GM03348 (cell line): ENCODE data around the gene OR6V1.

Source experiments
- DNase-seq: peaks from one replicate; pipeline ENCODE4 v3.0.0; 2012; ENCODE audit warnings: low spot score

OR6V1 gene, protein sequence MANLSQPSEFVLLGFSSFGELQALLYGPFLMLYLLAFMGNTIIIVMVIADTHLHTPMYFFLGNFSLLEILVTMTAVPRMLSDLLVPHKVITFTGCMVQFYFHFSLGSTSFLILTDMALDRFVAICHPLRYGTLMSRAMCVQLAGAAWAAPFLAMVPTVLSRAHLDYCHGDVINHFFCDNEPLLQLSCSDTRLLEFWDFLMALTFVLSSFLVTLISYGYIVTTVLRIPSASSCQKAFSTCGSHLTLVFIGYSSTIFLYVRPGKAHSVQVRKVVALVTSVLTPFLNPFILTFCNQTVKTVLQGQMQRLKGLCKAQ

DNA sequence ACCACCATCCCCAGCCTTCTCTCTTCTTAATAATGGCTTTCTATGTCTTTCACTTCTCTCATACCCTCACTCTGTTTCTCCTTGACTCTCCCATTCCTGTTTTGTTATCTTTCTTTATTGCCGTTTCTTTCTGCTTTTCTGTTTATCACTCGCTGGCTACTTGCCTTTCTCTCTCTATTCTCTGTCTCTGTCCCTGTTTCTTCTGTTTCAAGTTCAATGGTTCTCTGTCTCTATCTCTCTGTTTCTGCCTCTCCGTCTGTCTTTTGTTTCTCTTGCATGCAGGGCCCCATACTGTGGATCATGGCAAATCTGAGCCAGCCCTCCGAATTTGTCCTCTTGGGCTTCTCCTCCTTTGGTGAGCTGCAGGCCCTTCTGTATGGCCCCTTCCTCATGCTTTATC lies at the start of gene OR6V1:
Gene OR6V1, plus strand, starts transcription at position 301 of the 400 bp plus-strand sequence. Its CDS starts 0 bp downstream, at position 301.
- no peak for DNase-seq

DNA sequence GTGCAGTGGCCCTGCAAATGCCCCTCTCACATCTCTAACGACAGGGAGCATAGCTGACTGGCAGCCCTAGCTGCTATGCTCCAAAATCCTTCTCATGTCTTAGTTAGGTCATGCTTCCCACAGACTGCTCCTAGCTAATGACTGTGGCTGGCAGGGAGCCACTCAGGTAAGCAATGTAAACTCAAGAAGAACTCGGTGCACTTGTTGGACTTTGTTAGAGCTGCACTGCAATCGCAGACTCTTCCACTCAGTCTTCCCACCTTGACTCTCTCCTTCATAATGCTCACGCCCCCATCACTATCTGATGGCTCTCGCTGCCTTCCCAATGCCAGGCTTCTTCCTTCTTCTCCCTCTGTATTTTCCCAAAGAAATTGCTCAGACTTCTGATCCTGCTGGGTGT lies 49.2 kb upstream of the OR6V1 start:
- no peak for DNase-seq

DNA sequence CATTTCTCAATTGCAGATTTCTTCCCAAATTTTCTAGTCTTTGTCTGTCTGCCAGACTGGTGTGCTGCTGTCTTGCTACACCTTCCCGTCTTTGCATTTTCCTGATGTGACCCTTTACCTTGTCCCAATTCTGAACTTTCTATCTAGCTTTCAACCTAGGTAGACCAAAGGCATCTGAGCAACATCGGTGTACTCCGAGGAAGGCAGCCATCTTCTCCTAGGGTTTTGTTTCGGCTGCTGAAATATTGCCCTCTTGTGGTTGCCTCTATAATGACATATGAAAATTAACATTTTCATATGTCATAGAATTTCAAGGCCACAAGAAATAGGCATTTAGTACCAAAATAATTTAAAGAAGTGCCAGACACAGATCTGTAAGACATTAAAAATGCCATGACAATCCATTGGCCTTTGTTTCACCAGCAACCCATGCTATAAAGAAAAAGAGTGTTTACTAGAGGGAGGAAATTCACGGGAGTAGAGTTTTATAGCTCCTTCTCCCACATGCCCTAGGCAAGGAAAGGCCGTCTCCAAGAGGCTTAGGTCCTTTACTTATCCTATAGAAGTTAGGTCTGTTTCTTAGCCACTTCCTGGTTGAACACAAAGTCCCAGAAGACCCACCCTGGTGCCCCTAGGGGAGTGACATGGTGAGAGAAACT lies 48.6 kb upstream of the OR6V1 start:
- DNase-seq: peak; percentile 62

DNA sequence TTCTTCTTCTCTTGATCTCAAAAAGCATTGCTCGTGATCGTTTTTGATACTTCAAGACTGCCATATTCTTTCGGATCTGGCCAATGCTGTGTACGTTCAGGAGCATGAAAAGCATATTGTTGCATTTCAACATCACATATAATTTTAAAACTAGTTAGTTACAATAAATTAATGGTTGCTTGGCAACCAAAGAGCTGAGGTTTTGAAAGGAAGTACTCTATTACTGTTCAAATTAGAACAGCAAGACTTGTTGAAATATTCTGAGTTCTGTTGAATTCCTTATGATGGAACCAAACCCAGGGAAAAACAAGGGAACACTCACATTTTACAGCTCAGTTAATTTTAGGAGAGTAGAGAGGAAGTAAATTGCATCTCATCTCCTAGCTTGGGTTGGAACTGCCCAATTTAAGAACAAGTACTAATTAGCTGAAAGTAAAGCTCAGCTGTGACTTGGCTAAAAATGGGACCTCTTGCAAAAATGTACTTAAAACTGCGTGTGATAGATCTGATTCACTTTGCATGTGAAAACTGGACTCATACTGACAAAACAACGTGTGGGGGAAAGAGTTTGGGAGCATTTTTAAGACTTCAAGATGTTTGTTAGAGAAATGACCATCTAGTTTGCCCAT lies 46.4 kb upstream of the OR6V1 start:
- DNase-seq: no peak

DNA sequence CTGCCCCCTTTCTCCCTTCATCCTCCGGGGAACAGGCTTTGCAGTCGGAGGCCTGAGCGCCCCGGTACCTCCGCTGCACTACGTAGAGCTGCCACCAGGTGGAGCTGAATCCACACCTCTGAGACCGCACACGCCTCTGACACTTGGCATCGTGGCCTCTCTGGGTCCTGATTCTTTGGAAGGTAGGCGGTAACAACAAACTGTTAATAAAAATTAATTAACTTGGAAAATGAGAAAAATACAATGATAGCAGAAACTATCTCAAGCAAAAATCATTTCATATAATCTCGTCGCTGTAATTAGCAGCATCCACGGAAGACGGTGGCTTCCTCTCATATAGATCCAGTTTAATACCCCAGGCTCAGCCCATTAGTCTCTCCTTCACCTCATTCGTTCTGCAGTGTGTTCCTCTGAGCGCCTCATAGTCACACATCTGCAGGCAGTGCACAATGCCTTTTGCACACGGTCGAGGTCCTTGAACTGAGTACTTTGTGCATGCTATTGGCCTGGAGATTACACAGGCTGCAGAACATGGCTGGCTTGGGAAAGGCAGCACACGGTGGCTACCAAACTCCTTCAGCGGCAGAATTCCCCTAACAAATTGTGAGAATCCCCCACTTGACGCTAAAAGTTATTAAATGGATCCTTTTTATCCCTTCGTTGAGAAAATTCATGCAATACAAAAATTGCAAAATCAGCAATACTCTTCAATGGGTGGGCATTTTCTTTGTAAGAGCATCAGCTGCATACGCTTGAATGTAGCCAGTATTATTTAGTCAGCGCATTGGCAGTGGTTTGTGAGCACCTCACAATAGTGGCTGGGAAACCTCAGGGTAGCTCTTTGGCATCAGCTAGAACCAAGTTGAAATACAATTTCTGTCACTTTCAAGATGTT lies 43.9 kb upstream of the OR6V1 start:
- DNase-seq: peak; percentile 86

DNA sequence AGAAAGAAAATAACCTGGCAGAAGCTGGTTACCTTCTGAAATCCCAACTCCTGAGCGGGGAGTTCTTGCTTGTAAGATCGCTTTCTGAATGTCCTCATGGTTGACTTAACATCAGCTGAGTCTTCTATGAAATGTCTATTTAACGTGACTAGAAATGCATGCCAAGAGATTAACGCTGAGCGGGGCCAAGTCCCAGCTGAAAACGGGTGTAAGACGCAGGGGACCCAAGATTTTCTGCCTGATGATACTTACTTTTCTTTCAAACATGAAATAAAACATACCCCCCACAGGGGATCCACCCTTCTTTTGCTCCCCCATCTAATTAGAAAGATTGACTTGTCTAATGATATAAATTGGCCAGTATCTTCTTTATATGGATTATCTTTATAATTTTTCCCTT lies 40.1 kb upstream of the OR6V1 start:
- DNase-seq: no peak

DNA sequence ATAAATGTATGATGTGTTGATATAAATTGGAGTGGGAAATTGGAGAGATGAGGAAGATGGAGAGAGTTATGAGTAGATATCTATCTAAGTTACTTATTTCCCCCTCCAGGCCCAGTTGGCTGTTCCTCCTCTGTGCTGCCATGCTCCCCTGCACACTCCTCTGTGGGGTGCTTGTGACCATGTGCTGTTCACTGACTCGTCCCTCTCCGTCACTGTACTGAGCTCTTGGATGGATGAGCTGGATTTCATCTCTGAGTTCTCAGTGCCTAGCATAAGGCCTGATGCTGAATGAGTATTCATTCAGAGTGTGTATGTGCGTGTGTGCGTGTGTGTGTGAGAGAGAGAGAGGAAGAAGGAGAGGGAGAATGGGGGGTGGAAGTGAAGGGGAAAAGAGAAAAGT lies 39.7 kb upstream of the OR6V1 start:
- DNase-seq: no peak

DNA sequence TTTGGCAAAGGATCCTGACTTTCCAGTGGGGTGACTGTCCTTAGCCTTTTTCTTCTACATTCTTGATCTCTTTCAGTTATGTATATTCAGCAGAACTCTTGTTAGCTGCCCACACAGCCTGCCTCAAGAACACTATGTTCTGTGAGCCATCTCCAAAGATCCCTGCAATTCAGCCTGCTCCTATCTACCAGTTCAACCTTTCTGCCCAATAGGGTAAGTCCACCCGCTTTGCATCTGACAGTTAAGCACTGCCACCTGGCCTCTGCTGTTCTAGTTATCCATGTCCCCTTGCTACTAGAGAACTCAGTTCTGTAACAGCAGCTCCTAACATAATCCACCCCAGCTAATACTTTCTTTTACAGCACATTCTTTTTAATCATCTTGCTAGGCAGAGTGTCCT lies 38.7 kb upstream of the OR6V1 start:
- DNase-seq: peak; percentile 11

DNA sequence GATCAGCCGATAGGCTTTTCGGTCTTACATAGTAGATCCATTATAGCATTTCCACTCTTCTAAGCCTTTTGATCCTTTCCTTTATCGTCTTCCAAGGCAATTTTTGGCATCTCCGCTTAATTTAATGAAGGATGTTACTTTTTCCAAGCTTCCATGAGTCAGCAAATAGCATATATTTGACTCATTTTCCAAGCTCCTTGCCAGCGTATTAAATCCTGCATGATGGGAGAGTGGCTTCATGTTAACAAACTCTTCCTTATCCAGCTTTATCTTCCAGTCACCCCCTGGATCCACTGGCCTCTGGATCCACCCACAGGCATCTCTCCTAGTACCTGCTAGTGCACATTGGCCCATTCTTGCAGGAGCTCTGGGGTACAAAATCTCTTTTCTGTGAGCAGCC lies 38.2 kb upstream of the OR6V1 start:
- peak; percentile 58 for DNase-seq

DNA sequence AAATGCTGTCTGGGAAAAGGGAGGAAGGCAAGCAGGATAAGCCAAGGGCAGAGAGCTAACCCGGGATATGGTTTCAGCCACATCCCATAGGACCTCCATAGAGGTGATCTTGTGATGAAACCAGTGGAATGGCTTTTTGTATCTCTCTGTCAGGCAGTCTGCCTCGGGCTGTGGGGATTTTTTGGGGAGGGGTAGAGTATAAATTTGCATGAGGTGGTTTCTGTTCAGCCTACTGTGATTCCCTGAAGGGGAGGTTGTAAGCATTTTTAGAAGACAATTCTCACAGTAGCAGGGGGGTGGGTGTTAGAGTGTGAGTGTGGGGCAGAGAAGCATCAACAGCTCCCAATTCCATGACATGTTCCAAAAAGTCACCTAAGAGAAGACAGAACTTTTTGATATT lies 37.1 kb upstream of the OR6V1 start:
- no peak for DNase-seq

DNA sequence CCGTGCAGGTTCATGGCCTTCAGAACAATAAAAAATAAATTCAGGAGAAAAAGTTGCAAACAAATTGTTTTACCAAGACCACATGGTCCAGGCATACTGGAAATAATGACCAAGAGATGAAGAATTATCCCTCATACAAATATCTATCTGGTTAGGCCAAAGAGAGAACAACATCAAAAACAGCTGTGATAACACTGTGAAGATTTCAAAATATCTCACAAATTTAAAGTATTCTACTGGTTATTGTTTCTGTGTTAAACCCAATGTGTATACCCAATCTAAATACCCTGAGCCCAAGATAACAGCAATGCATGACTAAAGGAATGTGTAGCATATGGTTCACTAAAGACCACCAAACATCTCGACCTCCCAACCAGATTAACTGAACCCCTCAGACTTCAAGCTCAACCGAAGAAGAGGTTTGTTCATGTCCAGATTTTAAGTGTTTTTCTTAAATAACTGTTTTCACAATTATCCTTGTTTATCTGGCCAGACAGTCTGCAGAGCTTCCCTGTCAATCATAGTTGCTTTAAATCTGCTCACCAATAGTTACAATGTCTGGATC lies 36.1 kb upstream of the OR6V1 start:
- peak; percentile 51 for DNase-seq

DNA sequence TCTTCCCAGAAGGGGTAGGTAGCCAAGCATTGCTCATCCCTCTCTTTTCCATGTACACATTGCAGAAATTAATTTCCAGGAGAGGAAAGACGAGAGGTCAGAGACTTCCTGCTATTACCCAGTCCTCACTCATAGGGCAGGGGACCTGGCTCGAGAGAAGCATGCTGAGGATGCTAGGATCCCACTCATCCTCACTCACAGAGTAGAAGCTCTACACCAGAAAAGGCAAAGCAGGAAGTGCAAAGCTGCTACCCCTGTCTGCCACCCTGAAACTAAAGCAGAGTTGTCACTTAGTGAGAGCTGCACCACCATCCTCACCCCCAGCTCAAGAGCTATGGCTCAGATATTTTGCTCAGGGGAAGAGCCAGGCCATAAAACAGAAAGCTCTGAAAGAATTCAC lies 35.1 kb upstream of the OR6V1 start:
- DNase-seq: no peak

DNA sequence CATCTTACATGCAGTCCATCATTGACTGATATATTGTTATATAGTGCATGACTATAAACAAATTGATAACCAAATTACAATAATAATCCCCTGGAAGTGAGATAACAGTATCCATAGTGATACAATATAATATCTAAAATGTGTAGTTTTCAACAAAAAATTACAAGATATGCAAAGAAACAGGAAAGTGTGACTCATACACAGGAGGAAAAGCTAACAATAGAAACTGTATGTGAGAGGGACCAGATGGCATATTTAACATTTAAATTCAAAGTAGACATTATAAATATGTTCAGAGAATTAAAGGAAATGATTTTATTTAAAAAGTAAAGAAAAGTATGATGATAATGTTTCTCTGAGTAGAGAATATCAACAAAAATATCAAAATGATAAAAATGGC lies 33.2 kb upstream of the OR6V1 start:
- DNase-seq: no peak

DNA sequence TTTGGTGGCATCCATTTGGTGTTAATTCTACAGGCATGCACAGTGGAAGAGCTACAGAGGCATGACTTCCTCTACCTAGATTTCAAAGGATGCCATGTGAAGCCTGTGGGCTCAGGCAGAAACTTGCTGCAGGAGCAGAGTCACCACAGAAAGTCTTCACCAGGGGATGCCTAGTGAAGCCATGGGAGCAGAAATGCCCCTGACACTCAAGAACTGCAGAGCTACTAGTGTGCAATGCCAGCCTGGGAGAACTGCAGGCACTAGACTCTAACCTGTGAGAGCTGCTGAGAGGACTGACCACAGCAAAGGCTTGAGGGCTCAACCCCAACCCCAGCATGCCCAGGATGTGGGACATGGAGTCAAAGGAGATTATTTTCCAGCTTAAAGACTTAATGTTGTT lies 29.1 kb upstream of the OR6V1 start:
- DNase-seq: no peak

DNA sequence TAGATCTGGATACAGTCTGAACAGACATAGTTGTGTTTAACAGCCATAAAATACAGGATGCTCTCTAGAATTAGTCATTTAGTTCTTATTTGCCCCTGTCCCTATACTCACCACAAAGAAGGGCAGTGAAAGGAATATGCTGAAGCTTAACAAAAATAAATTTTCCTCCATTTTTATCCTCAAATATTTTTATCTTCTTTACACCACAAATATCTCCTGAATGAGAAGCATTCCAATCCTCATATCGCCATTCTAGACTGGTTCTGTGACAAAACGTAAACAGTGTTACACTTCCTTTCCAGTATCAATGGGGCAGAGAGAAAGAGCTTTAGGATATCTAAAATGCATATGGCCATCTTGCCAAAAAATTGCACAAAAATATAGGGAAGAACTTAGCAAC lies 26.8 kb upstream of the OR6V1 start:
- DNase-seq: no peak

DNA sequence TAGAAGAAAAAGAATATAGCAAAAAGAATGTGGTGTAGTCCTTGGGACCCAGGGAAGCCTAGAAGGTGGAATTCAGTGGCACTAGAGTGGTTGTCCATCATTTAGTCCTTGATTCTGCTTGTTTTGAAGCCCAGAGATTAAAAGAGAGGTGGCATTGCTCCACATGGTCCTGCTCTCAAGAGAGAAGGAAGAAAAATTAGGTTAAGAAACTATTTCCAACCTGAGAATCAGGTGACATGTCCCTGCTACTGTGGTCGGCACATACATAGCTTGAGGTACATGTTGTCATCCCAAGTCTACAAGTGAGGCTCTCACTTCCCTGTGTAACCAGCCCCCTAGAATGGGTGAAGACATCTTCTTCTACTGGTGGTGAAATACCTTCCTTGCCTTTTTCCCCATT lies 25.1 kb upstream of the OR6V1 start, which contains the start of gene OR9A2:
Gene OR9A2, minus strand, starts transcription at position 101 of the 400 bp plus-strand sequence. Its CDS starts 0 bp downstream, at position 101.
- DNase-seq: no peak

DNA sequence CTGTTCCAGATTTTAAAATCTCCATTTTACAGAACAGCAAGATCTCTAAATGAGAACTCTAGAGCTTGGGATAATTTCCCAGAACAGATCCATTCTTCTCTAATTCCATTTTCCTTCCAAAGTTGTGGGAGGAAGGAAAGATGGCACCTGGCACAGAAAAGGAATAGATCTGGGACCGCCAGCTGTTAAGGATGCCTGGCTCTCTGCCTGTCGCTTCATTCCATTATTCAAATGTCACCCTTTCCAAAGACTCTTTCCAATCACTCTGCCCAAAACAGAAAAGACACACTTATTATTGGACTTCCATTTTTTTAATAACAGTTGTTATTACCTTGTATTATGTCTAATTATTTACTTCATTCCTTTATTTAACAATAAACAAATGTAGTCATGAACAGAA lies 24.5 kb upstream of the OR6V1 start:
- DNase-seq: no peak

DNA sequence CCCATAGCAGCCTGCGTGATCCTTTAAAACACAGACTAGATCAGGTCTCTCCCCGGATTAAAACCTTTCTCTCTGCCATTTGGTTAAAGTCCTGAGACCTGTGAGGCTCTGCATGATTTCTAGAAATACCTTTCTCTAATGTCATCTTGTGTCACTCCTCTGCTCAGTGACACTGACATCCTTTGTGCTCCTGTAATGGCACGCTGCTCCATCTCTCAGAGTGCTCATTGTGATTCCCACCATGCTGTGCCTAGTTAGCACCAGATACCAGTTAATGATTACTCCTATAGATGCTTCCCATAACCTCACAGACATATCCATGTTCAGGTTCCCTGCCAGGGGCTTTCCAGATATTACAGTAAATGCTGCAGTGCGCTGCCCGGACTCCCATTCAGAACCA lies 13.5 kb upstream of the OR6V1 start:
- no peak for DNase-seq

DNA sequence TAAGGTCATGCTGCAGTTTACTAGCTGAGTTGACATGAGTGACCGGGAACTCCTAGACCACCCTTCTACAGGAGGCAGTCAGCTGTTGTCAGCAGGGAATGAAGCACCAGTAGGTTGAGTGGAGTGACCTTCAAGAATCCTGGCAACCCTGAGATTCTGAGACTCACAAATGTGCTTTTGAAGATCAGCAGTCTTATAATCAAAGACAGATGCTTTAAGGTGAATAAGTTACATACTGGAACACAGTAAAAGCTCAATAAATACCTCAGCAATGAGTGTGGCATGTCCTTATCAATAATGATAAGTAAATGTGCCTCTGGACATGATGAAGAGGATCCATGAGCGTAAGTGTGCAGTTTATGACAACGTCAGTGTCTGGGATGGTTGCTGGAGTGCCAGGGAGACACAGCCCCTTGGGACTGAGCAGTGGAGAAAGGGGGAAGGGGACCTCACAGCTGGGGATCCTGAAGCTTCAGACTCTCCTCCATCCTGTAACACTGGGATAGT lies 11.9 kb upstream of the OR6V1 start:
- no peak for DNase-seq

DNA sequence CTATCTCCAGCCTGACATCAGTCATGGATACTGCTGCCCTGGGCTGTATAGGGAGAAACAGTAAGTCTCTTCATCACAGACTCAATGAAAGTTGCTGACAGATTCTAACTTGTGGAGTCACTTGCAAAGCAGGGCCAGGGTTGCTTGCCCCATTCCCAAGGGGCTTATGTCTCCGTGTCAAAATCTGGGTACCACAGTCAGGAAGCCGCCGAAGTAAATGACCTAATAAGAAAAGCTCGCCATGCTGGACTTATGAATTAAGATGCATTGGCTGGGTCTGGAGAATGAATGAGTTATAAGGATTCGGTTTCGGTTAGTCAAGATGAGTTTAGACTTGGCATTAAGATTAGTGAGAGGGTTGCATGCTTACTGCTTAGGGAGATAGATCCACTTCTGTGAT lies 10.8 kb upstream of the OR6V1 start:
- no peak for DNase-seq

DNA sequence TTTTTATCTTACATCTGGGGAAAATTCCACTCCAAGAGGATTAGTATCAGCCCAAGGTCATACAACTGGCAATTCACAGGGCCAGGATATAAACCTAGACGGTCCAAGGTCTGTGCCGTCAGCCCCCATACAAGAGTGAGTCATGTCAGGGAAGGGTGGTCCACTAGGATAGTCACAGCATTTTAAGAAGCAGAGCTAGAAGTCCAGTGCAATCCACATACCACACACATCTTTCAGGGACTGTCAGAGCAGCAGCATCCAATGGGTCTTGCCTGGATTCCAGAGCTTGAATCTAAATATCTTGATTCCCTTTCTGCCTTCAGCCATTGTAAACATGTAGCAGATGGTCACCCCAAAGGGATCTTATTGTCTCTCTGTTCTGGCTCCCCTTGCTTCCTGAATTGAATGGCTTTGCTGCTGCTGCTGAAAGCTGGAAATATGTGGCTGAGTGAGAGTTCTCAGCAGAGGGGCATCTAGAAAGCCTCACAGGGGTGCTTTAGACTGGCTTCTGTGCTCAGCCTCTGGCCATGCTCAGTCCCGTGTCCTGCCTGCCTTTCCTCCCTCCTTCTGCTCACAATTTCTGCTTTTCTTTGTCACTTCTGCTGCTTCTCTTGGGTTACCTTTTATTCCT lies 9.9 kb upstream of the OR6V1 start:
- DNase-seq: no peak
